Mesenchymal stem cell (in vitro differentiated cells and primary cell): ENCODE results near the gene PPP1R13B.

ENCODE experiments used
- DNase-seq: peaks from one replicate; pipeline ENCODE4 v3.0.0-alpha.2; 2013
- H2AFZ ChIP-seq: one replicate; pipeline ENCODE4 v1.6.1; 2013; ENCODE audit warnings: low read depth, mild to moderate bottlenecking, control low read depth, inconsistent platforms, low read length, moderate library complexity
- H2AK5ac ChIP-seq: 2 replicates; pipeline ENCODE4 v1.6.1; 2013; ENCODE audit warnings: low read length, moderate library complexity, mild to moderate bottlenecking, inconsistent platforms; ENCODE audit not compliant: severe bottlenecking
- H2BK120ac ChIP-seq: one replicate; pipeline ENCODE4 v1.6.1; 2013; ENCODE audit warnings: low read depth, mild to moderate bottlenecking, inconsistent platforms, low read length, moderate library complexity
- H2BK12ac ChIP-seq, 2 experiments: one replicate each; pipeline ENCODE4 v1.6.1; 2013; ENCODE audit warnings: inconsistent platforms in 2 of 2, low read length in 2 of 2, mild to moderate bottlenecking in 2 of 2, moderate library complexity in 2 of 2, control low read depth in 1 of 2
- H2BK15ac ChIP-seq: one replicate; pipeline ENCODE4 v1.6.1; 2013; ENCODE audit warnings: mild to moderate bottlenecking, low read depth, inconsistent platforms; ENCODE audit not compliant: poor library complexity, severe bottlenecking
- H2BK5ac ChIP-seq: 2 replicates; pipeline ENCODE4 v1.6.1; 2013; ENCODE audit warnings: low read depth, mild to moderate bottlenecking, low read length, control low read depth, inconsistent platforms; ENCODE audit not compliant: poor library complexity, severe bottlenecking
- H3K14ac ChIP-seq, 2 experiments: one replicate each; pipeline ENCODE4 v1.6.1; 2013; ENCODE audit warnings: inconsistent platforms in 2 of 2, low read length in 2 of 2, control low read depth in 1 of 2, mild to moderate bottlenecking in 1 of 2, moderate library complexity in 1 of 2
- H3K18ac ChIP-seq, 2 experiments: one replicate each; pipeline ENCODE4 v1.6.1; 2013; ENCODE audit warnings: inconsistent platforms in 2 of 2, low read length in 2 of 2, control low read depth in 1 of 2, low read depth in 1 of 2, mild to moderate bottlenecking in 1 of 2
- H3K23ac ChIP-seq, 2 experiments: one replicate each; pipeline ENCODE4 v1.6.1; 2013; ENCODE audit warnings: inconsistent platforms in 2 of 2, low read length in 2 of 2, mild to moderate bottlenecking in 2 of 2, moderate library complexity in 2 of 2, control low read depth in 1 of 2
- H3K27ac ChIP-seq: 2 replicates; pipeline ENCODE4 v1.5.1; 2013; ENCODE audit warnings: mild to moderate bottlenecking, moderate library complexity, low read length, control low read depth, inconsistent platforms; ENCODE audit not compliant: poor library complexity, severe bottlenecking
- H3K27me3 ChIP-seq, 2 experiments: 2 replicates each; pipeline versions ENCODE4 v1.6.1 to v1.7.0; 2013; ENCODE audit warnings: low read length in 2 of 2, mild to moderate bottlenecking in 2 of 2, moderate library complexity in 2 of 2, control low read depth in 1 of 2, inconsistent platforms in 1 of 2; ENCODE audit not compliant: control insufficient read depth in 1 of 2, insufficient read depth in 1 of 2
- H3K36me3 ChIP-seq, 2 experiments: 2 replicates each; pipeline versions ENCODE4 v1.6.1 to v1.7.0; 2013; ENCODE audit warnings: low read length in 2 of 2, control low read depth in 1 of 2, inconsistent platforms in 1 of 2, low read depth in 1 of 2, mild to moderate bottlenecking in 1 of 2; ENCODE audit not compliant: insufficient read depth in 2 of 2, control insufficient read depth in 1 of 2
- H3K4ac ChIP-seq, 2 experiments: one replicate each; pipeline ENCODE4 v1.6.1; 2013; ENCODE audit warnings: inconsistent platforms in 2 of 2, low read length in 2 of 2, mild to moderate bottlenecking in 2 of 2, moderate library complexity in 2 of 2, control low read depth in 1 of 2, low read depth in 1 of 2
- H3K4me1 ChIP-seq: 2 replicates; pipeline ENCODE4 v1.6.1; 2013; ENCODE audit warnings: low read depth, low read length, control low read depth; ENCODE audit not compliant: control insufficient read depth, insufficient read depth
- H3K4me2 ChIP-seq: 2 replicates; pipeline ENCODE4 v1.6.1; 2013; ENCODE audit warnings: low read length, mild to moderate bottlenecking, inconsistent platforms; ENCODE audit not compliant: poor library complexity, severe bottlenecking
- H3K4me3 ChIP-seq, 2 experiments: 2 replicates each; pipeline versions ENCODE4 v1.5.1 to v1.7.0; 2013; ENCODE audit warnings: low read length in 2 of 2, mild to moderate bottlenecking in 2 of 2, control low read depth in 1 of 2, low read depth in 1 of 2; ENCODE audit not compliant: insufficient read depth in 1 of 2
- H3K79me1 ChIP-seq: replicated peaks from 2 replicates; pipeline ENCODE4 v1.6.1; 2013; ENCODE audit warnings: mild to moderate bottlenecking, control low read depth, low read length, inconsistent platforms; ENCODE audit not compliant: poor library complexity, severe bottlenecking
- H3K9ac ChIP-seq: 2 replicates; pipeline ENCODE4 v1.7.0; 2013; ENCODE audit warnings: mild to moderate bottlenecking, low read length, moderate library complexity
- H3K9me3 ChIP-seq: 2 replicates; pipeline ENCODE4 v1.7.0; 2013; ENCODE audit warnings: mild to moderate bottlenecking, low read length; ENCODE audit not compliant: control insufficient read depth
- H4K8ac ChIP-seq: one replicate; pipeline ENCODE4 v1.6.1; 2013; ENCODE audit warnings: inconsistent platforms, mild to moderate bottlenecking, low read length, moderate library complexity
- H4K91ac ChIP-seq: one replicate; pipeline ENCODE4 v1.6.1; 2013; ENCODE audit warnings: mild to moderate bottlenecking, low read length, inconsistent platforms
- WGBS: methylation state at CpG from one replicate; pipeline ENCODE4 v1.1.7; 2013; ENCODE audit warnings: mixed read lengths; 5-methylcytosine and 5-hydroxymethylcytosine counted together

PPP1R13B gene

DNA sequence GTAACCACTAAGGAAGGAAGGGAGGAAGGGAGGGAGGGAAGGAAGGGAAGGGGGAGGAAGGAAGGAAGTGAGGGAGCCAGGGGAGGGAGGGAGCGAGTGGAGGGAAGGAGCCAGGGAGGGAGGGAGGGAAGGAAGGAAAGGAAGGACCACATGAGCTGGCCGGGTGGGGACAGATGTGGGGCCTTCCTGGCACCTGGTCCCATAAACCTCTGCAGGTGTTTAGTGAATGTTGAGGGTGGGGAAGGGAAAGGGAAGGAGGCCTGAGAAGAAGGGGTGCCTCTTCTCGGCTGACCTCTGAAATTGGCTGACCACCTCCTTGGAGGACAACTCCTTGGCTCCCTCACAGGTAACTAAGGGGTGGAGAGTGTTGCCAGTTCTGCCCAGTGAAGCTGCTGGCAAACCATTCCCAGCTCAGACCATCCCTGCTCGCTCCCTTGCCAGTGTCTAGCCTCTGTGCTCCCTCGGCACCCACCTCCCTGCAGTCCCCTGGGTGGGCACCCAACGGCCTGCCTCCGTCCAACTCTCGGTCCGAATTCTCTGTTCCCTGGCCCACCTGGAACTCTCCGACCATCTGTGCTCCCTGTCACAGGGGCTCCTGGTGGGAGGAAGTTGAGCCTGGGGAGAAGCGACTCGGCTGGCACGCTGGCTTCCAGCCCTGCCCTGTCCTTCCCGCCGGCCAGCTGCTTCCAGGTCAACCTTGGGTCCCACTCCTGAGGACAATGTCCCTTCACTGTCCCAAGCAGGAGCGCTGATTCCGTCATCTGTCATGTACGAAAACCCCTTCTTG is 12.2 kb upstream of the PPP1R13B start:
- H3K36me3 ChIP-seq, result no peaks in the 10 kb centered on the region
- WGBS, result 86% methylated on average over 15 of the region's 18 CpGs
- no peak overlapping the region for H4K8ac ChIP-seq
- no peak overlapping the region for H3K4me2 ChIP-seq
- no peak overlapping the region for H3K18ac ChIP-seq
- no peak overlapping the region for H2AK5ac ChIP-seq
- H3K14ac ChIP-seq, result peak overlapping the region in 1 of 2 experiments; percentile 72
- no peak overlapping the region for H2BK12ac ChIP-seq
- no peak overlapping the region for H4K91ac ChIP-seq
- H3K23ac ChIP-seq, result no peak overlapping the region
- no peaks in the 10 kb centered on the region for H3K79me1 ChIP-seq
- DNase-seq, result no peak
- H3K27me3 ChIP-seq, result peaks cover 24 to 27% of the 10 kb centered on the region in 2 experiments
- H3K4me3 ChIP-seq, result no peak overlapping the region
- H3K9me3 ChIP-seq, result no peaks in the 10 kb centered on the region
- H3K27ac ChIP-seq, result no peak overlapping the region
- H2BK15ac ChIP-seq, result no peak overlapping the region
- H3K4ac ChIP-seq, result no peak overlapping the region
- no peak overlapping the region for H2BK5ac ChIP-seq
- H2AFZ ChIP-seq, result no peak overlapping the region
- H3K9ac ChIP-seq, result no peak overlapping the region
- no peaks in the 10 kb centered on the region for H3K4me1 ChIP-seq
- no peak overlapping the region for H2BK120ac ChIP-seq

- no peak overlapping the region for H2AK5ac ChIP-seq
- H3K4me2 ChIP-seq, result no peak overlapping the region
- no peak overlapping the region for H2BK120ac ChIP-seq
- no peak for DNase-seq
- H3K18ac ChIP-seq, result no peak overlapping the region
- no peak overlapping the region for H3K9ac ChIP-seq
- H2AFZ ChIP-seq, result no peak overlapping the region
- no peak overlapping the region for H3K14ac ChIP-seq
- peaks cover 24 to 27% of the 10 kb centered on the region in 2 experiments for H3K27me3 ChIP-seq
- H2BK5ac ChIP-seq, result no peak overlapping the region
- no peaks in the 10 kb centered on the region for H3K9me3 ChIP-seq
- no peak overlapping the region for H3K4me3 ChIP-seq
- no peak overlapping the region for H3K4ac ChIP-seq
- H3K79me1 ChIP-seq, result no peaks in the 10 kb centered on the region
- no peaks in the 10 kb centered on the region for H3K4me1 ChIP-seq
- H3K23ac ChIP-seq, result no peak overlapping the region
- no peak overlapping the region for H2BK15ac ChIP-seq
- no peak overlapping the region for H4K91ac ChIP-seq
- no peak overlapping the region for H2BK12ac ChIP-seq
- H3K27ac ChIP-seq, result no peak overlapping the region
- H3K36me3 ChIP-seq, result no peaks in the 10 kb centered on the region
- H4K8ac ChIP-seq, result no peak overlapping the region
- WGBS, result 69% methylated on average over 13 of the region's 13 CpGs
Measured at GRCh38 chr14:103858063-103858781, 10.8 kb upstream of the PPP1R13B start.

DNA sequence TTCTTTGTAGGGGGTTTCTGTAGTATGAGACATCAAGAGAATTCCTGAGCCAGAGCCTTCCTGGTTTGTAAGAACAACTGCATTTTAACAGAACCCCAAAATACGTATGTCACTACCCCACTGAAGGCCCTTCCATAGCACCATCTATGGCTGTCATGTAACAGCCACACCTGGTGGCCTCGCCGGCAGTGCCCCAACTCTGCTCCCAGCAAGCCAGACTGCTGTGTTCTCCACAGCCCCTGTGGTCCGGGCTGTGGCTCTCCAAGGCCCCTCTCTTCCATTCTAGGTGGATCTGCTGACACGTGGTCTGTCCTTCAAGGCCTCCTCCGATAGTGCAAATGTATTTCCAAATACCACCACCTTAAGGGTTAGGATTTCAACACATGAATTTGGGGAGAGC is 9.9 kb upstream of the PPP1R13B start:
- peaks cover 24 to 27% of the 10 kb centered on the region in 2 experiments for H3K27me3 ChIP-seq
- H4K91ac ChIP-seq, result no peak overlapping the region
- no peak overlapping the region for H3K14ac ChIP-seq
- no peak overlapping the region for H3K18ac ChIP-seq
- H3K4me3 ChIP-seq, result no peak overlapping the region
- WGBS, result 84% methylated on average over 5 of the region's 6 CpGs
- no peak overlapping the region for H4K8ac ChIP-seq
- H3K23ac ChIP-seq, result no peak overlapping the region
- no peak for DNase-seq
- no peak overlapping the region for H3K4ac ChIP-seq
- H3K36me3 ChIP-seq, result no peaks in the 10 kb centered on the region
- no peak overlapping the region for H2AK5ac ChIP-seq
- no peak overlapping the region for H3K4me2 ChIP-seq
- no peaks in the 10 kb centered on the region for H3K4me1 ChIP-seq
- H3K27ac ChIP-seq, result no peak overlapping the region
- no peaks in the 10 kb centered on the region for H3K79me1 ChIP-seq
- H2BK5ac ChIP-seq, result no peak overlapping the region
- H2BK120ac ChIP-seq, result no peak overlapping the region
- H2BK12ac ChIP-seq, result no peak overlapping the region
- no peak overlapping the region for H2AFZ ChIP-seq
- H2BK15ac ChIP-seq, result no peak overlapping the region
- H3K9ac ChIP-seq, result no peak overlapping the region
- H3K9me3 ChIP-seq, result no peaks in the 10 kb centered on the region

DNA sequence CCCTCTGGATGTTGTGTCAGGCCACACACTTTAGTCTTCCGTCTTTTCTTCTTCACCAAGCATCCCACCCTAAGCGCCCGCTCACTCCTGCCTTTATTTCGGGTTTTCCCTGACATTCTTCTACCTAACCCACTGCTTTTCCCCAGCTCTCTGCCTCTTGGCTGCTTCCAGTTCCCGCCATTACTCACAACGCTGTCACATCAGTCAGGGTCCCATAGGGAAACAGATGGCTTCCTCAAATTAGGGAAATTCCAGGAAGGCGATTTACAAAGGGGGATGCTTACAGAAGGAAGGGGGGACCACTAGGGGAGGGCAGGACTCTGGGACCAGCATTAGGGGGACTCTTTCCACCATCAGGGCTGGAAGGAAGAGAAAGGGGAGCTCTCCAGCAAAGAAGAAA is 9.2 kb upstream of the PPP1R13B start:
- Histone ChIP-seq H3K18ac (no peak overlapping the region), H3K4me3 (no peak overlapping the region), H3K4me2 (no peak overlapping the region), H4K91ac (no peak overlapping the region), H3K36me3 (no peaks in the 10 kb centered on the region), H3K9ac (no peak overlapping the region), H2BK5ac (no peak overlapping the region), H2BK12ac (no peak overlapping the region), H4K8ac (no peak overlapping the region), H3K79me1 (no peaks in the 10 kb centered on the region), H3K27ac (no peak overlapping the region), H3K9me3 (no peaks in the 10 kb centered on the region), H2BK15ac (no peak overlapping the region), H2BK120ac (no peak overlapping the region), H3K4ac (no peak overlapping the region), H3K27me3 (peaks cover 22 to 23% of the 10 kb centered on the region in 2 experiments), H3K23ac (no peak overlapping the region), H2AK5ac (no peak overlapping the region), H2AFZ (no peak overlapping the region), H3K4me1 (no peaks in the 10 kb centered on the region), H3K14ac (no peak overlapping the region)
- WGBS, result 61% methylated on average over 7 of the region's 7 CpGs
- no peak for DNase-seq
